ENCODE results near the gene DISP2.

Gene DISP2

GRCh38 chr15:40358471-40359353 is 693 bp downstream of the DISP2 start:
- no peak overlapping the region for H3K27ac ChIP-seq
- H3K9me3 ChIP-seq: no peaks in the 10 kb centered on the region
- intact Hi-C loops (cut with DNase I; ENCODE audit: low total_unique reads): no loop called here
- TF ChIP-seq CTCF (IDR thresholded peaks at IDR 0.05): no peak
- DNase-seq: no peak
- H3K27me3 ChIP-seq: peaks cover 0 to 4% of the 10 kb centered on the region in 2 donors
- no peaks in the 10 kb centered on the region for H3K36me3 ChIP-seq
- peaks cover 0 to 25% (median 17%) of the 10 kb centered on the region in 4 donors for H3K4me1 ChIP-seq
- H3K4me3 ChIP-seq: peak overlapping the region; percentile 41 to 53

GRCh38 chr15:40360015-40360414 is 2.0 kb downstream of the DISP2 start:
- Histone ChIP-seq H3K27ac (no peak overlapping the region), H3K4me1 (peaks cover 0 to 17% (median 12%) of the 10 kb centered on the region in 4 donors), H3K9me3 (no peaks in the 10 kb centered on the region), H3K36me3 (no peaks in the 10 kb centered on the region), H3K27me3 (peaks cover 0 to 4% of the 10 kb centered on the region in 2 donors), H3K4me3 (no peak overlapping the region)
- intact Hi-C loops (cut with DNase I; ENCODE audit: low total_unique reads): loop anchor here (10.0 kb wide), 1 partner anchor 75 kb away; the partner anchor contains the start of gene ANKRD63
- no peak for DNase-seq
- TF ChIP-seq CTCF (IDR thresholded peaks at IDR 0.05): no peak

GRCh38 chr15:40361640-40362039 is 3.6 kb downstream of the DISP2 start:
- TF ChIP-seq CTCF (IDR thresholded peaks at IDR 0.05): no peak
- intact Hi-C loops (cut with DNase I; ENCODE audit: low total_unique reads): loop anchor here (10.0 kb wide), 1 partner anchor 77 kb away; the partner anchor contains the start of gene ANKRD63
- H3K4me1 ChIP-seq: peaks cover 0 to 19% (median 13%) of the 10 kb centered on the region in 4 donors

GRCh38 chr15:40363611-40364010 is 5.6 kb downstream of the DISP2 start:
- TF ChIP-seq CTCF (IDR thresholded peaks at IDR 0.05): no peak
- H3K9me3 ChIP-seq: no peaks in the 10 kb centered on the region
- H3K36me3 ChIP-seq: no peaks in the 10 kb centered on the region
- no peak overlapping the region for H3K4me3 ChIP-seq
- H3K4me1 ChIP-seq: peaks cover 0 to 25% (median 18%) of the 10 kb centered on the region in 4 donors
- peaks cover 0 to 4% of the 10 kb centered on the region in 2 donors for H3K27me3 ChIP-seq
- no peak overlapping the region for H3K27ac ChIP-seq
- DNase-seq: no peak
- intact Hi-C loops (cut with DNase I; ENCODE audit: low total_unique reads): loop anchor here (10.0 kb wide), 1 partner anchor 79 kb away; the partner anchor contains the start of gene ANKRD63

More at GRCh38 chr15:40361640-40362039, 3.6 kb downstream of the DISP2 start:
- Histone ChIP-seq H3K36me3 (no peaks in the 10 kb centered on the region), H3K27ac (no peak overlapping the region), H3K4me3 (no peak overlapping the region), H3K27me3 (peaks cover 0 to 4% of the 10 kb centered on the region in 2 donors), H3K9me3 (no peaks in the 10 kb centered on the region)
- DNase-seq: no peak

- Histone ChIP-seq H3K4me3 (no peak overlapping the region), H3K9me3 (no peaks in the 10 kb centered on the region), H3K27ac (no peak overlapping the region), H3K4me1 (peaks cover 0 to 21% (median 17%) of the 10 kb centered on the region in 4 donors), H3K27me3 (no peaks in the 10 kb centered on the region), H3K36me3 (no peaks in the 10 kb centered on the region)
- no peak for TF ChIP-seq CTCF (IDR thresholded peaks at IDR 0.05)
- intact Hi-C loops (cut with DNase I; ENCODE audit: low total_unique reads): loop anchor here (10.0 kb wide), 1 partner anchor 79 kb away; the partner anchor contains the start of gene ANKRD63
- DNase-seq: no peak
Measured at GRCh38 chr15:40364251-40364650, 6.2 kb downstream of the DISP2 start.
